ENCODE data around the gene MTURN.

Gene MTURN

GRCh38 chr7:30144657-30145306, 10.0 kb downstream of the MTURN start:
- DNase-seq (ENCODE audit: low read depth): no peak
- H3K4me3 ChIP-seq (ENCODE audit: low read length): no peak overlapping the region
- no peak for TF ChIP-seq CTCF (conservative IDR thresholded peaks at IDR 0.05; ENCODE audit: low read depth, low read length)

- H3K4me3 ChIP-seq (ENCODE audit: low read length): no peak overlapping the region
- no peak for TF ChIP-seq CTCF (conservative IDR thresholded peaks at IDR 0.05; ENCODE audit: low read depth, low read length)
- DNase-seq (ENCODE audit: low read depth): no peak
Measured at GRCh38 chr7:30145426-30145970, 10.7 kb downstream of the MTURN start.

DNA sequence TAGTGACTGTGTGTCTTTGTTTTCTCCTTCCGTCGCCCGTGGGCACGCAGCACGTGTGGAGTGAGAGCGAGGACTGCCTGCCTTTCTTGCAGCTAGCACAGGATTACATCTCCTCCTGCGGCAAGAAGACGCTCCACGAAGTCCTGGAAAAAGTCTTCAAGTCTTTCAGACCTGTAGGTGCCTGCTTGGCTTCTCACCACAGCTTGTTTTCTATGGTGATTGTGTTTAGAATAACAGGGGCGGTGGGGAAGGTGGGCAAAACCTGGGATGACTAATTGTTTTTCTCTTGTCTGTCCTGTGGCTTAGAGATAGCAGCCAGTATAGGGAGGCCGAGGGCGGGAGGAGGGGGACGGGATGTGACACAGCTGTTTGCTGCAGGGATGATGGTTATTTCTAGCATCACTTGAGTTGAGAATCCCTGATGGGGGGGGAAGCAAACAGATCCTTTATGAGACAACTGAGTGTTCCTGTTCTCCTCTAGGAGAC, 11.4 kb downstream of the MTURN start:
- H3K4me3 ChIP-seq (ENCODE audit: low read length): no peak overlapping the region
- DNase-seq (ENCODE audit: low read depth): no peak
- no peak for TF ChIP-seq CTCF (conservative IDR thresholded peaks at IDR 0.05; ENCODE audit: low read depth, low read length)

DNA sequence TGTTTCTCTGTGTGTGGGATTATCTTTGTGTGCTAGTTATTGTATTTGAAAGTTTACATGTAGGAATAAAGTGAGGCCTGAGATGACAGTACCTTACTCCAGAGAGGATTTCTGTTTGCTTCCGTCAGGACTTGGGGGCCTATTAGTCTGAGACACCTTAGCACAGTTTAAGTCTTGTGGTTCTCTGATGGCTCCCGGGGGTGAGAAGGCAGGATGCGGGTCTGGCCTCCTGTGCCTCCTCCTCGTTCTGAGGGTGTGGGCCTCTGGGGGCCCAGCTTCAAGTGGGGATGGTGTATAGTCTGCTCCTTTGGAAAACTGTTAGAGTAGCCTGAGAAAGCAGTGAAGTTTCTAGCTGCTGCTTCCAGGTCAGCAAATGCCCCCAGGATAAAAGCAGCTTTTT, 12.4 kb downstream of the MTURN start:
- H3K4me3 ChIP-seq (ENCODE audit: low read length): no peak overlapping the region
- TF ChIP-seq CTCF (conservative IDR thresholded peaks at IDR 0.05; ENCODE audit: low read depth, low read length): no peak
- DNase-seq (ENCODE audit: low read depth): no peak

GRCh38 chr7:30147785-30148184, 13.0 kb downstream of the MTURN start:
- TF ChIP-seq CTCF (conservative IDR thresholded peaks at IDR 0.05; ENCODE audit: low read depth, low read length): no peak
- no peak overlapping the region for H3K4me3 ChIP-seq (ENCODE audit: low read length)
- DNase-seq (ENCODE audit: low read depth): no peak

DNA sequence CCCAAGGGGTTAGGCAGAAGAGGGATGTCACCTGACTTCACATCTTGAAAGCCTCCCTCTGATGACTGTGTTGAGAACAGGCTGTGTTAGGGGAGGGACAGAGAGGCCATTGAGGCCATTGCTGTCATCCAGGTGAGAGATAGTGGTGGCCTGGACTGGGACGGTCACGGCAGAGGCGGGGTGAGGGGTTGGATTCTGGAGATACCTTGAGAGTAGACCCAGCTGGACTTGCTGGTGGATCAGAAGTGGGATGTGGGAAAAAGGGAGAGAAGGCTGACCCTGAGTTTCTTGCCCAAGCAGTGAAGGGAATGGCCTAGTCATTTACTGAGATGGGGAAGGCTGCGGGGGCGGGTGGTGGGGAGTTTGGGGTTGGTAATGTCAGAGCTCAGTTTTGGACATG, 13.6 kb downstream of the MTURN start:
- no peak for TF ChIP-seq CTCF (conservative IDR thresholded peaks at IDR 0.05; ENCODE audit: low read depth, low read length)
- no peak for DNase-seq (ENCODE audit: low read depth)
- H3K4me3 ChIP-seq (ENCODE audit: low read length): no peak overlapping the region

GRCh38 chr7:30148951-30149459, 14.2 kb downstream of the MTURN start:
- no peak for TF ChIP-seq CTCF (conservative IDR thresholded peaks at IDR 0.05; ENCODE audit: low read depth, low read length)
- DNase-seq (ENCODE audit: low read depth): no peak
- no peak overlapping the region for H3K4me3 ChIP-seq (ENCODE audit: low read length)
